Activated T-helper 9 cell treated with anti-CD3 and anti-CD28 coated beads, Interleukin-2, amount 50 U/mL, for 16 hours (primary cell): ENCODE results near the gene RTEL1.
"Not testable (repeated sequence)": the region's sequence is repeated elsewhere in the genome, so short reads cannot be mapped to it uniquely, and the experiment has no call there.

Source experiments
- DNase-seq: peaks from one replicate; pipeline ENCODE4 v3.0.0-alpha.2; 2020; ENCODE audit warnings: low read depth

RTEL1 gene, protein sequence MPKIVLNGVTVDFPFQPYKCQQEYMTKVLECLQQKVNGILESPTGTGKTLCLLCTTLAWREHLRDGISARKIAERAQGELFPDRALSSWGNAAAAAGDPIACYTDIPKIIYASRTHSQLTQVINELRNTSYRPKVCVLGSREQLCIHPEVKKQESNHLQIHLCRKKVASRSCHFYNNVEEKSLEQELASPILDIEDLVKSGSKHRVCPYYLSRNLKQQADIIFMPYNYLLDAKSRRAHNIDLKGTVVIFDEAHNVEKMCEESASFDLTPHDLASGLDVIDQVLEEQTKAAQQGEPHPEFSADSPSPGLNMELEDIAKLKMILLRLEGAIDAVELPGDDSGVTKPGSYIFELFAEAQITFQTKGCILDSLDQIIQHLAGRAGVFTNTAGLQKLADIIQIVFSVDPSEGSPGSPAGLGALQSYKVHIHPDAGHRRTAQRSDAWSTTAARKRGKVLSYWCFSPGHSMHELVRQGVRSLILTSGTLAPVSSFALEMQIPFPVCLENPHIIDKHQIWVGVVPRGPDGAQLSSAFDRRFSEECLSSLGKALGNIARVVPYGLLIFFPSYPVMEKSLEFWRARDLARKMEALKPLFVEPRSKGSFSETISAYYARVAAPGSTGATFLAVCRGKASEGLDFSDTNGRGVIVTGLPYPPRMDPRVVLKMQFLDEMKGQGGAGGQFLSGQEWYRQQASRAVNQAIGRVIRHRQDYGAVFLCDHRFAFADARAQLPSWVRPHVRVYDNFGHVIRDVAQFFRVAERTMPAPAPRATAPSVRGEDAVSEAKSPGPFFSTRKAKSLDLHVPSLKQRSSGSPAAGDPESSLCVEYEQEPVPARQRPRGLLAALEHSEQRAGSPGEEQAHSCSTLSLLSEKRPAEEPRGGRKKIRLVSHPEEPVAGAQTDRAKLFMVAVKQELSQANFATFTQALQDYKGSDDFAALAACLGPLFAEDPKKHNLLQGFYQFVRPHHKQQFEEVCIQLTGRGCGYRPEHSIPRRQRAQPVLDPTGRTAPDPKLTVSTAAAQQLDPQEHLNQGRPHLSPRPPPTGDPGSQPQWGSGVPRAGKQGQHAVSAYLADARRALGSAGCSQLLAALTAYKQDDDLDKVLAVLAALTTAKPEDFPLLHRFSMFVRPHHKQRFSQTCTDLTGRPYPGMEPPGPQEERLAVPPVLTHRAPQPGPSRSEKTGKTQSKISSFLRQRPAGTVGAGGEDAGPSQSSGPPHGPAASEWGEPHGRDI (N-terminal part only)

DNA sequence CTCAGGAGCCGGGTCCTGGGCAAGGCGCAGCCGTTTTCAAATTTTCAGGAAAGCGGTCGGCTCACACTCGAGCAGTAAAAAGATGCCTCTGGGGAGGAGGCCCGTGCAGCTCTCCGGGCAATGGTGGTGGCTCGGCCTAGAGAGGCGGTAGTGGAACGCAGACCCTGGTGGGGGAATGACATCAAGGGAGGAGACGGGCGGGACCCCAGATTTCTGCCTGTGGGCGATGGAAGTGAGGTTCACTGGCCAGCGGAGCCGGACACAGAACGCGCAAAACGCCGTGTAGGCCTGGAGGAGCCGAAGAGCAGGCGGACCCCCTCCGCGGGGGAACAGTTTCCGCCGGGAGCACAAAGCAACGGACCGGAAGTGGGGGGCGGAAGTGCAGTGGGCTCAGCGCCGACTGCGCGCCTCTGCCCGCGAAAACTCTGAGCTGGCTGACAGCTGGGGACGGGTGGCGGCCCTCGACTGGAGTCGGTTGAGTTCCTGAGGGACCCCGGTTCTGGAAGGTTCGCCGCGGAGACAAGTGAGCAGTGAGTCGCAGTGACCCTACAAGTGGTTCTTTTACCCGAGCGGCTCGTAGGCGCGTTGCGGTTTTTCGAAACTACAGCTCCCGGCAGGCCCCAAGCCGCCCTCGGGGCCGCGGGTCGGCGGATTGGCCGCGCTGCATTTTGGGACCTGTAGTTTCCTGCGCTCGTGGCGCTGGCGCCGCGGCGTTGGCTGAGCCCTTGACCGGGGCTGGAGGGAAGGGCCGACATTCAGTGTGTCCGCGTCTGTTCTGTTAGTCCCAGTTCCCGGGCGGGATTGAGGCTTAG lies at the start of gene RTEL1:
TSS of gene RTEL1 (plus strand) at position 376 of the 812 bp plus-strand sequence. CDS start 1,091 bp downstream, outside the sequence.
- DNase-seq: peak; percentile 81

GRCh38 chr20:63610581-63611435 lies 47.3 kb upstream of the RTEL1 start:
- DNase-seq: no peak

GRCh38 chr20:63611646-63612045 lies 46.5 kb upstream of the RTEL1 start:
- no peak for DNase-seq

GRCh38 chr20:63612276-63612931 lies 45.7 kb upstream of the RTEL1 start:
- no peak for DNase-seq

- not testable (repeated sequence) for DNase-seq
Observed at GRCh38 chr20:63613863-63614594, 44.1 kb upstream of the RTEL1 start.

- no peak for DNase-seq
Observed at GRCh38 chr20:63617092-63617875, 40.8 kb upstream of the RTEL1 start.

- no peak for DNase-seq
Observed at GRCh38 chr20:63617876-63618265, 40.2 kb upstream of the RTEL1 start.

- no peak for DNase-seq
Observed at GRCh38 chr20:63618291-63618980, 39.7 kb upstream of the RTEL1 start.

DNA sequence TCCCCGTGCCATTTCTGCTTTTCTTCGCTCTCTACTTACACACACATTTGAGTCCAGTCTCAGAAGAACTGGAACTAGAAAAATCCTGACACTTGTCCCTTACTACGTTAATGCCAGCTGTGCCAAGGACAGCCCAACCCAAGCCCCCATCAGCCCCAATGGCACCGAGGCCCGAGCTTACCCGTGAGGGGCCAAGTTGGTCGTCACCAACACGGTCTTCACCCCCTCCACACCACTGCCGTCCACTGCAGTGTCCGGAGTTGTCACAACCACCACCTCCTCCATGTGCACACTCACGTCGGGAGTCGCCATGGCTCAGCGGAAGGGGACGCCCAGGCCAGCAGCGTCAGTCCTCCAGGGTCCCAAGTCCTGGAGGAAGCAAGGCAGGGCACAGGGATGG lies 39.0 kb upstream of the RTEL1 start:
- DNase-seq: no peak

GRCh38 chr20:63619505-63619904 lies 38.6 kb upstream of the RTEL1 start:
- DNase-seq: no peak

DNA sequence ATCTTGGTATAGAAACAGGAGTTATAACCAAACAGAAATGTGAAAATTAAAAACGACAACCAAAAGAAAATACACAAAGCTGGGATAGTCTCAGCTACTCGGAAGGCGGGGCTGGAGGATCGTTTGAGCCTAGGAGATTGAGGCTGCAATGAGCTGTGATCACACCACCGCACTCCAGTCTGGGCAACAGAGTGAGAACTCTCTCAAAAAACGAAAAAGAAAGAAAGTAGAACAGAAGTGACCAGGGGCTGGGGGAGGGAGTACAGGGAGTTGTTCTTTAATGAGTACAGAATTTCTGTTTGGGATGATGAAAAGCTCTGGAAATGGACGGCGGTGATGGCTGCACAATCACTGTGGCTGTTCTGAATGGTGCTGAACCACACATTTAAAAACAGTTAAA lies 37.1 kb upstream of the RTEL1 start:
- no peak for DNase-seq

DNA sequence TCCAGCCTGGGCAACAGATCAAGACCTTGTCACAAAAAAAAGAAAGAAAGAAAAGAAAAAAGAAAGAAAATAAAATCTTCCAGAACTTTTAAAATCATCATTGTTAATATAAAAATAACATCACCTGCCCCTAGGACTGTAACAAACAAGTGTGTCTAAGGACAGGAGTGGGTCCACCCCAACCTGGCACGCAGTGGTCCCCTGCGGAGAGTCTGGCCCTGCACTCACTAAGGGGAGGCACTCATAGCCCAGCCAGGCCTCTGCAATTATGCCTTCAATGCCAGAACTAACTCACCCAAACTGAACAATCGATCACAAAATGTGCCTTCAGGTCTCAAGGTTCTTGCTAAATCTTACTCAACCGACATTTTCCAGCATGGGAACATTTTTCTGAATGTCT lies 36.0 kb upstream of the RTEL1 start:
- no peak for DNase-seq

DNA sequence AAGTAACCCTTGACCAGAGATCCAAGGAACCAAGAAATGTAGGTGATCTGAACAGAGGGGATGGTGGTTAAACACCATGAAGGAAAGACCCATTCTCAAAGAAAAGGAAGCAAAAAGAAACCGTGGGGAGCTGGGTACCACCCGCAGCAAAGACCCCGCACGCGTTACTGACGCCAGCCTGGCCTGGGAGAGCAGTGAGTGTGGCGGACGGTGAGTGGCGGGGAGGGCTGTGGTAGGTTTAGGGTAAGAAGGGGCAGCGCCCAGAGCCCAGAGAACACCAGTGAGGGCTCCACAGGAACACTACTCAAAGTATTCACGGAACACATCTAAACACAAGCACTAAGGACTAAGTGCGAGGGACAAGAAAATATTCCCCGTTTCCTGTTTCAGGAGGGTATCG lies 35.4 kb upstream of the RTEL1 start:
- DNase-seq: no peak

- no peak for DNase-seq
Observed at GRCh38 chr20:63624486-63624885, 33.6 kb upstream of the RTEL1 start.

DNA sequence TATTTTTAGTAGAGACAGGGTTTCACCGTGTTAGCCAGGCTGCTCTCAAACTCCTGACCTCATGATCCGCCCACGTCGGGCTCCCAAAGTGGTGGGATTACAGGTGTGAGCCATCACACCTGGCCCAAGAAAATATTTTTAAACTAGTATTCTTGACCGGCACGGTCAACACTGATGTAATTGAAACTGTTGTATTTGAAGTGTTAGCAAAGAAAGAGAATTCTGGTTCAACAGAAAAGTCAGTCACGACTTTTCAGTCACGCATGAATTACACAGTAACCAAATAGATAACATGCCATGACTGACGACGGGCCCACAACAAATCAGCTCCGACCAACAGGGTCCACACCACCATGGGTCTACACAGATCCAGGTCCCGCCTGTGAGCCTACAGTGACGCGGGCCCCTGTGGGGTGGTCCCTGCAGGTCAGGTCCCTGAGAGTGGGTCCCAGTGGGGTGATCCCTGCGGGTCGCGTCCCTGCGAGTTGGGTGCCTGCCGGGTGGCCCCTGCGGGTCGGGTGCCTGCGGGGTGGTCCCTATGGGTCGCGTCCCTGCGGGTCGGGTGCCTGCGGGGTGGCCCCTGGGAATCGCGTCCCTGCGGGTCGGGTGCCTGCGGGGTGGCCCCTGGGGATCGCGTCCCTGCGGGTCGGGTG lies 32.2 kb upstream of the RTEL1 start:
- no peak for DNase-seq

- peak; percentile 67 for DNase-seq
Observed at GRCh38 chr20:63626424-63627128, 31.5 kb upstream of the RTEL1 start, which contains the start of gene GMEB2. Gene GMEB2, minus strand, starts transcription at chr20:63627101. Its CDS starts 7,704 bp downstream, at chr20:63619397.
